Right kidney (tissue), 1 donor: ENCODE measurements around the gene COL5A2.

ENCODE experiments used
- DNase-seq: peaks from one replicate; pipeline ENCODE4 v3.0.0-alpha.2; 2016

COL5A2 gene

DNA sequence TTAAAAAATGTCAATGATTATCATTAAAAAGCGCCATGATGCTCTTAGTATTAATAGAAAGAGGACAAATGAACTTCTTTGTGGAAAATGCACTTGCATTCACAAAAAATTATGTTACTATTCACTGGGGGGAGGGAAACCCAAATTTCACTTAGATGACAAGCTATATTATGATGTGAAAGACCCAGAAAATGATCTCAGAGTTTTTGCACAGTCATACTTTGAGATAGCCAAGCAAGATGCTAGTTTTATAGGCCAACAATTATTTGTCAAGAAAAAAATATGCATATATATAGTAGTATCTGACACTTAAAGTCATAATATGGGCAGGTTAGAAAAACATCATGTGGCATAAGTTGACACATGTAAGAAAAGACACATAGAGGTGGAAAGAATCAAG, 31.6 kb downstream of the COL5A2 start:
- no peak for DNase-seq

DNA sequence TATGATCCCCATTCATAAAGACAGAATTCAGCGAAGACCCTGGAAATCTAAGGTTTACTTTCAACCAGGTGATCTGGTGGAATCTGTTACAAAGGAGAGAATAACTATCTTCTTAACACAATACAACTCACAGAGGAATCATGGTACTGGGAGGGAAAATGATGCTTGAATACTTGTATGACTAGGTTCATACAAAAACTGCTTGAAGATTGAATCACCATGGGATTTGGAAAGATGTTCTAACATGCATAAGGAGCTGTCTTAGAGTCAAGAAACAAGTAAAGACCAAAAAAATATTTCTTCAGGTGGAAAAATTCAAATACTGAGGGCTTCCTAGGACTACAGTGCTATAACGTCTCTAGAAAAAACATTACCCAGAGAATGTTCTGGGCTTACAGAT, 32.2 kb downstream of the COL5A2 start:
- DNase-seq = no peak

DNA sequence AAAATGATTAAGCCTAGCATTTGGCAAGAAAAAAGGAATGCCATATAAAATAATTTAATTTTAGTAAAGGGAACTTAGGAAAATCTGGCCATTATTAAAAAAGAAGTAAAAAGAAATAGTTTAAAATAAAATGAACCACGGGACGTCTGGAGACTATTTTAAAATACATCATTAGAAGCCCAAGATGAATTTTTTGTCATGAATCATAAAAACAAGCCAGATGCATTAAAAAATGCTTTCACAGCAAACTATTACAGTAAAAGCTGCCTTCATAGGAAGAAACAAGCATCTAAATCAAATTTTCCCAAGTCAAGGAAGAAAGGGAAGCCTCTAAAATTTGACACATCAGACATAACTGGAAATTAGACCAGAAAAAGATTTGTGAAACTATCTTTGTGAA, 33.0 kb downstream of the COL5A2 start:
- DNase-seq = no peak

DNA sequence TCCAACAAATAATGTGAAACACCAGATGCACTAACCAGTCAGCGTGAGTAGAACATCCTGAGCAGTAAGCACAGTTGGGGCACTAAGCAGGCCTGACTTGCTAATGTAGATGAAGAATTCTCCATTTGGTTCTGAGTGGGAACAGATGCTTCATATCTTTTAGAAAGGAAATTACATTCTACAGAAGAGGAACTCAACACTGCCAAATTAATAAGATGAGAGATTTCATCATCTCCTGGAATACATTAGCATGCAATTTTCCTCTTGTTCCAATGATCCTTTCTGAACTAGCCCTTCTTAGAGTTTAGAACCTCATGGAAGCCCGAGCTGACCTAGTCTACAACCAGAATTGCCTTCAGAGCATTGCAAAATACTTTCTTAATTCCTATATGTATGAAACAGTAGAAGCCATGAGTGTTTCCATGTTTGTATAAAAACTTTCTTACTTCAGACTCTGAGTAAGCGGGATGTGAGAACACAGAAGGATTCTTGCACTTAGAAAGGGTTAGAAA, 34.8 kb downstream of the COL5A2 start:
- no peak for DNase-seq

DNA sequence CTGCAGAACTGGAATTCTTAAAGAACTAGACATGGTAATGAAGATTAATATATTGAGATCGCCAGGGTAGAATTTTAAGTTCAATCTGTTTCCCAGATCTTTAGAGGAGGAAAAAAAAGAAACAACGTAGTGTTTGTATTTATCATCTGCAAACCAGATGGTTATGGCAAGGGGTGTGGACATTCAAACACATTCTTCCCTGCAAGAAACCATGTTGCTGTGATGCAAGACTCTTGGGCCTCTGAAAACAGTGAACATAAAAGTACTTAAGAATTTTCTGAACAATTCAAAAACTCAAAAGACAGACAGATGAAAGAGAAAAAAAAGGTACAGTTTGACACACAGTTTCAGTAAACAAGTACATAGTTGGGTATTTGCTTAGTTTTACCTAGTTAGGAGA, 35.6 kb downstream of the COL5A2 start:
- DNase-seq = no peak

DNA sequence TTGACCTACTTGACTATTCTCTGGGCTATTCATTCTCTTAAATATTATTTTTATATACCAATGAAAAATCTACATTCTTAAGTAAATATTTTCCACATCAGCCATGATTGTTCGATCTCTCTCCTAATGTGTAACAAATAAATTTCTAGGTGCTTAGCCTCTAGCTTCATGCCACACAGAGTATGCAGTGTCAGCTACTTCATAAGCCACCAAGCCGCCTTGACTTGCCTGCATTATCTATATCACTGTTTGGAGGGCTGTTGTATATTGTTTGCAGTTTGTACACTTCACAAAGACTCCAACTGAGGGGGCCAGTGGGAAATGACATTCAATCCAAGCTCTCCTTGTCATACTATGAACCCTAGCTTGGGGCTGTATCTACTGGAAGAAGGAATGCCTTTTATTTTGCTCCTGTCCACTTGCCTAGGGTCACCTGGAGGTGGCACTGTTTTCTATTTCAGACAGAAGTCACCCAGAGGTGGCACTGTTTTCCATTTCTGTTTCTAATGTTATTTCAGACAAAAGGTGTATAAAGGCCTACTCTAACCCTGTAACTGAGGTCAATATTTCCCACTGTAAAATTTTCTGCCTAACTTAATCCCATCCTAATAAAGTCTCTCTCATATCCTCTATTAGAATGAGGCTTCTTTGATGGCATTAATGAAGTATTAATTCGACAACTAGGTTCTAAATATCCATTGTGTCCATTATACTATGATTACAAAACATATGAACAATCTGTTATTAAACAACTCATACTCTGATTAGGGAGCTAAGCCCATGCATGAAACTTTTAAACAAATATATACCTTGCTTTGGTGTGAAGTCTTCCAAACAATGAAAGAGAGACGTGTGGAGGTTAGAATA, 36.4 kb downstream of the COL5A2 start:
- DNase-seq = no peak

DNA sequence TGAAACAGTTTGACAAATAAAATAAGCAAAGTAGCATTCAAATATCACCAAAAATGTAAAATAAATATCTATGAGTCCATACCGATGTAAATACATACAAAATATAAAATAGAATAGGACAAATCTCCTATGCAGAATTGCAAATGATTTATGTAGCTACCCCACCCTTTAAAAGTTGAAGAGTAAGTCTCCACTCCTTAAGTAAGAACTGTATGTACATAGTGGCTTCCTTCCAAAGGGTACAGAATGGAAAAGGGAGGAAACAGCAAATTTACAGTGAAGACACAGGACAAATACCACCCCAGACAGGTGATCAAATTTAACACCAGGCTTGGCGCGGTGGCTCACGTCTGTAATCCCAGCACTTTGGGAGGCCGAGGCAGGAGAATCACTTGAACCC, 40.8 kb downstream of the COL5A2 start:
- DNase-seq = no peak

DNA sequence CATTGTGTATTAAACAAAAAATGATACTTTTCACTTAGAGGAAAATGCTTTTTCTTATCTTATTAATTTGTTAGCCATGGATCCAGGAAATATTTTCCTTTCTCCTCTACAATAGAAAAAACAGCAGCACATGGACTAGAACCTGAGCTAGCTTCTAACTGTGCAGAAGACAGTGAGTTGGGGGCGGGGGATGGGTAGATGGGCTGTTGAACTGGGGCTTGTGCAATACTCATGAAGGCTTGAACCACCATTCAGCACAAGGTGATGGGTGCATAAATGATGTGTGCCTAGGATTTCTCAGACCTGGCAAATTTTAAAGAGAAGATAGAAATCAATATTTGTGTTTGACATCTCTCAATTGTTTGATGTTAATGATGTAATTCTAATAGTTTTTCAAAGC, 42.0 kb downstream of the COL5A2 start:
- no peak for DNase-seq

DNA sequence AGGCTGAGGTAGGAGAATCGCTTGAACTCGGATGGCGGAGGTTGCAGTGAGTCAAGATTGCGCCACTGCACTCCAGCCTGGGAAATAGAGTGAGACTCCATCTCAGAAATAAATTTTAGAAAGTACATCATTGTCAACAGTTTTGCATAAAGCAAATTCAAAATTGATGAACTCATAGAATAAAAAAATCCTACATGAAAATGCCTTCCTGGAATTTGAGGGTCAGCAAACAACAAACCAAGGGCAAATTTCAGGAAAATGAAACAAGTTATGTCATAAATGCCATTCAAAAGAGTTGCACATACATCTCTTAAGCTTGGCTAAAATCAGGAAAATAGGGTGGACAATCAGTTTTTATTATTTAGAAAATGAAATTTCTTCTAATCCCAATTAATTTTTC, 45.1 kb downstream of the COL5A2 start:
- no peak for DNase-seq

DNA sequence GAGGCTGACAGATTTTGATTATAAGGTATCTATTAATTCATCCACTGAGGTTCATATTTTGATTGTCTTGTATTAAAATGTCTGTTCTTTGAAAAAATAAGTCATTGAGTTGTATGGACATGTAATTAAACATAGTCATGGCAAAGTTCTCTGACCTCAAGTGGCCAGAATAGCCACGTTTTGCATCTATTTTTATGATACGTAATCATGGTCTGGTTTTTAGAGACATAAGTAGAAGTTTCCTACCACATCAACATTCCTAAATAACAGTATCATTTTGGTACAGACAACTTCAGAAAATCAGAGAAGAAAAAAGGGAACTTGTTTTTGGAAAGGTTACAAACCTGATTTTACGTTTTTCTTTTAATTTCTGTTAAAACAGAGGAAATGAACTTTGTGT, 47.6 kb downstream of the COL5A2 start:
- no peak for DNase-seq

DNA sequence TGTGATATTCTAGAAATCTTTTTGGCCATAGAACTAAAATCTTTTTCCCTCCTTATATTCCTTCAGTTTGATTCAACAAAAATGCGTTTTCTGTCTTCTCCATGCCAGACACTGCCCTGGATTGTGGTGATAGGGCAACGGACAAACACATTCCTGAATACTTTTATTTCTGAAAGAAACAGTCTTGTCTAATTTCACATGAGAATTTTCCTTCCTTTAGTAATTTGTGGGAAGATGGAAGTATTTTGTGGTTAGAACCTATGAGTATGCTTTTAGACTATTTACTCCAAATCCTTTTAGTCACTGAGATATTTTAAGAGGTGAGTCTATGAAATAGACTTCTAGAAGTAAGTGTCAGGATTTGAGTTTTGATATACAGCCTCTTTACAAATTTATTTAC, 49.6 kb downstream of the COL5A2 start:
- DNase-seq = no peak

DNA sequence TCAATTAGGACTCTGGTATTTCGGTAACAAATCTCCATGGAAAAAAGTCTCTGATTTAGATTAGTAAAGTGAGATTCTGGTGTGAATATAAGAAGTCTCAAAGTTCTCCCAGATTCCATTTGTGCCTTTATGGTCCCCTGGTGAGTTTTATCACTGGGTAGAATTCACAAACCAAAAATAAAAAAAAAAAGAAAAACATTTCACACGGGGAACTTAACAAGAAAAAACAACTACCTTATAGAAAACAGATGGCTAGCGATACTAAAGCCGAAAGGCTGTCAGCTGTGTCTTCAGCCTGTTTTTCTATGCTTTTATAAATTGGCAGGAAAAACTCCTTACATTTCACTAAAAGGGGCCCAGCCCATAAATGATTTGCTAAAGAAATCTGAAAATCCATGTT, 50.6 kb downstream of the COL5A2 start:
- DNase-seq = no peak

DNA sequence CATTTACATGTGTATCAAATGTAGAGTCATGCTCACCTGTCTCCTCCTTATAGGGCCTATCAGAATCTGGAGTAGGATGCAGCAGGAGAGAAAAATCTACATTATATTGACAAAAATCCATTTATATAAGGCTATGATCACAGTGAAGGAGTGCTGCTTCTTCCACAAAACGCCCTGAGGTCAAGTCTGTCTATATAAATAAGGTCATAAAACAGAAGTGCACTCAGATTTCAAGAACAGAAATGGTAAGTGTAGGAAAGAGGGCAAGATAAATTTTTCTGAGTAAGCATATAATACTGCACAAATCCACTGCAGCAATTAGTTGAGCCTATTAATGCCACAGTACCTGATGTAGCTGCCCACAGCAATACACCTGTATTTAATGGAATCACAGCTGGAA, 51.8 kb downstream of the COL5A2 start:
- DNase-seq = no peak

DNA sequence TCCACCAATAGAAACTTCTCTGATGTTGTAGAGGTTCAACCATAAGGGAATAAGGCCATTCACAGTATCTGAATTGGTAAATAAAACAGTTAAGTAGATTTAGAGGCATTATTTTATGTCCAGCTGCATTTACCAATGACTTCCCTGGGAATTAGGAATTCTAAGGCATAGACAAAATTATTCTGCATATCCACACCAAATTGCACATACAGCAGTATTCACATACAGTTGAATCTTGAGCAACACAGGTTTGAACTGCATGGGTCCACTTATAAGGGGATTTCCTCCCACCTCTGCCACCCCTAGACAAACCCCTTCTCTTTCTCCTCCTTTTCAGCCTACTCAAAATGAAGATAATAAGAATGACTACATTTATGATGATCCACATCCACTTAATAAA, 54.4 kb downstream of the COL5A2 start:
- no peak for DNase-seq

DNA sequence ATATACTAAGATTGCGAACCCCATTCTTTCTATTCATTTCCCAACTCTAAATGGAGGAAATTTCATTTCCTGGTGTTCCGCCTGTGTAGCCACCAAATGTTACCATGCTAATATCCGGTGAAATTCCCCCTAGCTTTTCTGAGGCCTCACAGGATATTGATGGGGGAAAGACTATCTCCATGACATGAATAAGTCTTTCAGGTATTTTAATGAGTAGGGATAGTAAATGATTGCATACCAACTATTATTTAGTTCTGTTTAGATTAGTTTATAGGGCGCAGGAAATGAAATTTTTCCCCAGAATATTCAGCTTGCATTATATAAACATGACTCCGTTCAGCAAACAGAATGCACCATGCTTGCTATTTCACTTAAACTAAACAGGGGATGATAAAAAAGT, 55.4 kb downstream of the COL5A2 start:
- DNase-seq = no peak

DNA sequence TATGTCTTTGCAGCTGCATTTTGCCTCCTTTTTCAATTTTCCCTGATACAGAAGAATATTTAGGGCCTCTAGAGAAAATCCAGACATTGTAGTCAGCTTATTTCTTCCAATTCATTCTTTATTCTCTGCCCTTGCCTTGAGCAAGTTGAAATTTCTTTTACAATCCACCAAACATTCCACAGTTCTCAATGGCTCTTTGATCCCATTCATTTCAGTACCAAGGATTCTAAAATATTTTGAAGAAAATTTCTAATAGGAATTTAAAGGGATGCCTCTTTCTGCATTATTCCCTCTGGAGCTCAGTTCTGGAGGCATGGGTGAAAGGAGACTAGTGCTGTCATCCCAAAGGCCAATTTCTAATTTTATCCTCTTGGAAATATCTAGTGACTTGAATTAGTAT, 61.2 kb downstream of the COL5A2 start:
- DNase-seq = no peak

DNA sequence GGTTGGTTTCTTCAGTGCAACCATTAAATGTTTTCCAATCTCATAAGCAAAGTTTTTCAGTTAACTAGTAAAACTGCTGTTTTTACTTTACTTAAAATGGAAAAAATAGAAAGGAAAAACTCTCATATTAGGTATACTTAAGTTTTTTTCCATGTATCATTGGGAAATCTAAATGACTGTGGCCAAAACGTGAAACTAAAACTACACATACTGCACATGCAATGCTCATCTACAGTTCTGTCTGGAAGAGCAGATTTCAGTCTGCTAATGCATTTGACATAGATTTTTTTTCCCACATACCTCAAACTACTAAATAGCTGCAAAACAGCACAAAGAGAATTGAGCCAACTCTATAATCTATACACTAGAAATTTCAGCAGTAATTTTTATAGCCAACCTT, 62.6 kb downstream of the COL5A2 start:
- DNase-seq = no peak

DNA sequence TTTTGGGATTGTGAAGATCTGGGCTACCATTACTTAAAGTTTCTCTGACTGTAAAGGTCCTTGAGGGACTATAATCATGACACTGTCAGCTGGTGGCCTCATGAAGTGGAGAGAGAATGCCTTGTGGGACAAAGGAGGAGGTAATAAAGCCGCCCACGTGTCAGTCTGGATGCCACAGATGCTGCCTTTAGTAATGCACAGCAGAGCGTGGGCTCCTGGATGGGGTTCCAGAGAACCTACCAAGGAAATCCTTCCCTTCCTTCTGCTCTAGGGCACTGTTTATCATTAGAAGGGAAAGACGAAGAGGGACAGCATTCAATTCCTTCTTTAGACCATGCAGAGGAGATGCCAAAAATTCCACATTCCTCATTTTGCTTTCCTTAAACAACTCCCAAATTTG, 63.5 kb downstream of the COL5A2 start:
- no peak for DNase-seq

DNA sequence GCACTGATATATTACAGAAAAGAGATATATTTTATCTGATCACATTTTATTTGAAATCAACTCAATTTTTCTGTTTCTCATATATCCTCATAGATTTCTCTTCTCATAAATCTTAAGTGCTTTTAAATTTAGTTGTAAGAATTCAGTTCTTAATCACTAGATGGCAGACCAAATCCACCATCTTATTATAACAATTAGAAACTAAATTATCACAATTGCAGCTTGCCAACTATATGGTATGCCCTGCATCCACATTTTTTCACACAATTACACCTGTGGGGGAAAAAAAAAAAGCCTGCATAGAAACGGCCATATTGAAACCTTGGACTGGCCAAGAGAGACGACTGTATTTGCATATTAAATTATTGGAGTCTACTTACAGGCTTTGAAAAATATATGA, 64.4 kb downstream of the COL5A2 start:
- DNase-seq = no peak

DNA sequence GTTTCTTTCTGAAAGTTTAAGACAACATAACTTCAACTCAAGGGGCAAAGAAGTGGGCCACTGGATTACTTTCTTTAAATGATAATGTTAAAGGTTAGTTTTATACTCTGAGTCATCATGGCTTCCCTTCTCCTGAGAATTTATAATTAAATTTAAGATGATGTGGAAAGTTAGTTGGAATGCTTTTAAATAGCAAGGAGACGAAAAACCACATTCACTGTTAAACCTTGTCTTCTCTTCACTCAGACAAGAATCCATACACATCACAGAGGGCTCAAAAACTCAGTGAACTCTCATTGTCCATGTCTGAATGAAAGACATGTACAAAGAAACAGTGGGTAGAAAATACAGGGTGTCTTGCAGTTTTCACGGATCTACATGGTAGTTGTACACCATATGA, 65.6 kb downstream of the COL5A2 start:
- DNase-seq = no peak

DNA sequence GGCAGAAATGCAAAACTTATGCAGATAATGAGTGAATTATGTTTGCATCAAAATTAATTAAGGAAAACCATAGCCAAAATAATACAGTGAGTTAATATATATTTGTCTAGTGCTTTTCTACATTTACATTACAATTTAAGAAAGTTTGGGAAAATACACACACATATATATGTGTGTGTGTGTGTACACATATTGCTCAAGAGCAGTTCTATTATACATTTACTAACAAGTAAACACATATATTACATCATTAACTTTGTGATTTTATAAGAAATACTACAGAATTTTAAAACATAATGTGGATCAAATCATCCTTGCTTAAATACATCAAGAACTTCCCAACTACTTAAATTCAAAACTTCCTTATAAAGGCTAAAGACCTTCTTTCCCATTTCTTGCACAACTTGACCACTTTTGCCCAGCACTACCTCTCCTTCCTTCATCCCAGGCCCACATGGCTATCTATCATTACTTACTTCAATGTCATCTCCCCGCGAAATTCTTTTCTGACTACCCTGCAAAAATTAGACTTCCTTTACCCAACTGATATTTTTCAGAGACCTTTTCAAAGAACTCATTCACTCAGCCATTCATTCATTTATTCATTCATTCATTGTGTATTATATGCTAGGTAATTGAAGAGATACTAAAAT, 68.4 kb downstream of the COL5A2 start:
- DNase-seq = no peak

DNA sequence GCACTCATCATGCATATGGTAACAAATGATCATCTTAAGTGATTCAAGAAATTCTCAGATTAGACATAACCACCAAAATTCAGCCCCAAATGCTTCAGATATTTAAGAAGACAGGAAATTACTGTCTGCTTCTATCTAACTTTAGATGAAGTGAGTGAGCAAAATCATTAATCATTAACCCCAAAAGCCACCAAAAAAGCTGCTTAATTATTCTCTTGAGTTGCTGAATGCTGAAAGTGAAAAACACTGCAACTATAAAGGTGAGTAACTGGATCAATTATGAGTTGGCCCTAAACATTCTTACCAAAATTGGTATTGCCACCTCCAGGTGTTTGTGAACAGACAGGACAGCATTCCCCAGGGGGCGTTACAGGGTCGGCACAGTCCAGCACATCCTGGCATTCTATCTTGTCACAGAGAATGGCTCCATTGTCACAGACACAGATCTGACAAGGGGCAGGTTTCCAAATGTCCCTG, 69.6 kb downstream of the COL5A2 start:
- no peak for DNase-seq

DNA sequence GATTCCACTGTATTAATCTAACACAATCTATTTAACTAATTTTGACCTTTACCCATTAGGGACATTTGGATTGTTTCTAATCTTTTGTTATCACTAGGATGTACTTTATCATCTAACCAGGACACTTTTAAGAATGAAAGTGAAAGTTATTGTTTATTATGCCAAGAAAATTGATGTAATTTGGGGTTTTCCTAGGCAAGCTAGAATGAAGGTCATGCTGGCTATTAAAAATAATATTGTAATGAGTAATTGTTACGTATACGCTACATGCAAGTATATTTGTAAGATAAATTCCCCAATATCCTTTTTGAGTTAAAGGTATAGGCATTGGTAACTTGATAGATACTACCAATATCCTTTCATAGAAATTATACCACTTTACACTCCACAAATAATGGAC, 74.6 kb downstream of the COL5A2 start:
- no peak for DNase-seq

DNA sequence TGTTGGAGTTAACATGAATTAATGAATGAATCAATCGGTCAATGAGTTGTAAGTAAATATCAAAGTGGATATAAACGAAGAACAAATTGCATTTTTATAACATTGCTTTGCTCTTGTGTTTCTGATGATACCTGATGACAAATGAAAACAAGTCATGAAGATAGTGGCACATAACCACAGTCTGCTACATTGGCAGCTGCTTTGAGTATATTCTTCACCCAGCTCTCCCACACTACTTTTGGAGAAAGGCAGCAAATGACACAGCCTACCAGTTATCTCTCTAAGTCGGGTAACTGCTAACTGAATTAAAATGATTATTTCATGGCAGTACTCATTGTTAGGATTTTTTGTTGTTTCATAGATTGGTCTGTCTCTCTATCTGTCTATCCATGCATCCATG, 76.8 kb downstream of the COL5A2 start:
- DNase-seq = no peak
